ENCODE data around the gene DCTPP1.

DCTPP1 gene

DNA sequence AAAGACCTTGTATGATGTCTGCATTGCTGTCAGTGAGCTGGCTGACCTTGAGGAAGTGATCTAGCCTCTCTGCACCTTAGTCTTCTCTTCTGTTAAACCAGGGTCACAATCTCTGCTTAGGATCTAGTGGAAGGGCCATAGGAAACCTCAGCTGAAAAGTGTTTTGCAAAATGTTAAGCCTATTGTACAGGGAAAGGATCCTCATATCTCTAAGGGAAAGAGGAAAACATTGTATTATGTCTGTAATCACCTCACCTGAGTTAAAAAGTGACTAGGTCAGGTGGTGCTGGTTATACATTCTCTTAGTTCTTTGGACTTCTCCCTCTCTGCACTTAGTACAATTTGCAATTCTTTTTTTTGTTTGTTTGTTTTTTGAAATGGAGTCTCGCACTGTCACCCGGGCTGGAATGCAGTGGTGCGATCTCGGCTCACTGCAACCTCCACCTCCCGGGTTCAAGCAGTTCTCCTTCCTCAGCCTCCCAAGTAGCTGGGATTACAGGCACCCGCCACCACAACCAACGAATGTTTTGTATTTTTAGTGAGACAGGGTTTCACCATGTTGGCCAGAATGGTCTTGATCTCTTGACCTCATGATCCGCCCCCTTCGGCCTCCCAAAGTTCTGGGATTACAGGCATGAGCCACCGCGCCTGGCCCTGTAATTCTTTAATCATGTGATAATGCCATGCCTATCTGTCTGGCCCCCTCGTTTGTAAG, 17.8 kb upstream of the DCTPP1 start:
- DNase-seq (ENCODE audit: low read depth) = no peak

DNA sequence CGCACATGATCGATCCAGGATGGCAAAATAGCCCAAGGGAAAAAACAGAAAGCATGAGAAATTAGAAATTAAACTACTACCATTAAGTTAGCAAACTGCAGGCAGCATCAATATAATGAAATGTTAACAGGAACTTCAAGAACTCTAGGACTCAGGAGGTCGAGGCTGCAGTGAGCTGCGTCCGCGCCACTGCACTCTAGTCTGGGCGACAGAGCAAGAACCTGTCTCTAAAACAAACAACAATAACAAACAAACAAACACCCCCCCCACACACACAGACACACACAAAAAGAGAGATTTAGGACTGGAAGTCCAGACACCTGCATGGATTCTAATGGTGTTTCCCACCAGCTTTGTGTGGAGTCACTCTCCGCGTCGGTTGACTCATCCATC, 16.4 kb upstream of the DCTPP1 start:
- DNase-seq (ENCODE audit: low read depth) = no peak

DNA sequence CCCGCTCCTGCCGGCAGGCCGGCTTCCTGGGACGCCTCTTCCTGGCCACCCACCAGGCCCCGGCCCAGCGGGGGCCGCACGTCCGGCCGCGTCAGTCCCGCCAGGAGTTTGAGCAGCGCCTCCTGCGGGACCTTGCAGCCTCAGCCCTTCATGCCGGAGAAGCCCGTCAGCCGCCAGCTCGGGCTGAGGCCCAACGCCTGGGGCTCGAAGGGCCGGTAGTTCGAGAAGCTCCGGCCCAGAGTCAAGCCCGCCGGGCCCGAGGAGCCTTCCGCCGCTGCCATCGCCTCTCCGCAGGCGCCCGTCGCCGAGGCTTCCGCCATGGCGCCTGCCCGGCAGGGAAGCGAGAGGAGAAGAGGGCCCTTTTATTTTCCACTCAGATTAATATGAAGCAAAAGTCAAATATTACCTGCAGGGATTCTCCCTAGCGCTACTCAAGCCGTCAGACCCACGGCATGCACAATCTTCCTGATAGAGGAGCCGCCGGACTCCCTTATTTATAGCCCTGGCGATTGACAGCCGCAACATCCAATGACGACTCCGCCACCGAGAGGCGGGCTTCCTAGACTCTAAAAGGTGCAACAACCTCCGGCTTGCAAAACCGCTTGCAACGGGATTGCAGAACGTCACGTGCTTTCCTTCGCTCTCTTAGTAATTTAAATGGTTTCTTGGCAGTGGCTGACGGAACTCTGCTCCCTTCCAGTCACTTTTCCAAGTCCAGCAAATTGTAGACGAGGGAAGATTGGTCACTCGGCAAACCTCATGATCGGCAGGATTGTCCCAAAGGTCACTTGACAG, 15.8 kb upstream of the DCTPP1 start, which contains the start of gene SEPHS2:
TSS of gene SEPHS2 (minus strand) at position 467 of the 795 bp plus-strand sequence. CDS start at position 320, 147 bp downstream.
- peak; percentile 90 for DNase-seq (ENCODE audit: low read depth)

DNA sequence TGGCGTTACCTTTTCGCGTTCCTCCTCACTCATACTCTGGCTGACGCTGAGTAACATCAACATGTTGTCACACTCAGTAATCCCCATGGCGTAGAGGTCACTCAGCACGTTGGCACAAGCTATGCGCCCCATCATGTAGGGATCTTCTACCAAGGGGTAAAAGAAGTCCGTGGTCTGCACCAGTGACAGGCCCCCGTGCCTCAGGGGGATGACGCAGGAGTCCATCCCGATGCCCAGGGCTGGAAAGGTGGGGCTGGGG, 15.2 kb upstream of the DCTPP1 start:
- no peak for DNase-seq (ENCODE audit: low read depth)

DNA sequence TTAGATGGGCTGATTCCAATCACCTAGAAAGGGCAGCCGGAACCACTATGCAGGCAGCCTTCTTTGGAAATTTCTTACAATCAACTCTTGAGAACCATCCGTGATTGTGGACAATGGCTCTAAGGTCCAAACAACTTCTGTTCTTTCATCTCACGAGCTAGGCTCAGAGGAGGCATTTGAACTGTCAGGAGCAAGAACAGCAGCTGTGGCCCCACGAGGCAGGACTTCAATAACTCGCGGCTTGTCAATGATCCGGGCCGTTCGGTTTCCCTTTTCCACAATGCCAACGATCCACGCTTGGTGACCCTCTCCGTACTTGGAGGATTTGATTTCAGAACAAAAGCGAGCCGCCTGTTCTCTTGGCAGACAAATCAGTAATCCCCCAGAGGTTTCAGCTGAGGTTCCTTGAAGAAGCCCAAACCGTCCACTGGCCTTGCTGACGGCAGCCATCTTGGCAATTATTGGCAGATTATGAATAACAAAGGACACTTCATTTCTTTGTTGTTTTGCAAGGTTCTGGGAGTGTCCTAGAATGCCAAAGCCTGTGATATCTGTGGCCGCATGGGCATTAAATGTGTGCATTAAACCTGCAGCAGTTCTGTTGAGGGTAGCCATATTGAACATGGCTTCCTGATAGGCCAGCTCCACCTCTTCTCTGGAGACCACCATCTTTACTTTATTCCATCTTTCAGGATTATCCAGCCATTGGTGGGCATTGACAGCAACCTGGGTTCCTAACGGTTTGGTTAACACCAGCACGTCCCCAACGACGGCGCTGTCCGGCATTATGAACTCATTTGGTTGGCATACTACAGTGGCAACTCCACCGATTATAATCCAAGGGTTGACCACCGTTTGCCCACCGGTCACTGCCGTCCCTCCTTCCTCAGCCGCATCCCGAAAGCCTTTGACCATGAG, 14.7 kb upstream of the DCTPP1 start:
- no peak for DNase-seq (ENCODE audit: low read depth)

DNA sequence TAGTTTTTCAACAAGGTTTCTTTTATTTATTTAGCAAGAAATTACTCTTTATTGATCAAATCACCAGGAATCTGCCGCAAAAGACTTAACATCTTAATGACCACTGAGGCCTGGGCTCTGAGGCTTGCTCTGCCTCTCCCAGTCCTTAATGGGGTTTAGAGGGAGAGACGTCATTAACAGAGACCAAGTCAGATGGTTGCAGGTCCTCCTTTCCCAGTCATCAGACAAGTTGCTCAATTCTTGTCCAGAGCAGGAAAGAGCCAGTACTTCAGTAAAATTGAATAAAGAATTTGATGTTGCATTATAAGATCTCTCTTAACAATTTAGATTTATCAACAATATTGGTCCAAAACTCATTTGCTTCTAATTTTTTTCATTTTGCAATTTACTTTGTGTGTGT, 13.8 kb upstream of the DCTPP1 start:
- DNase-seq (ENCODE audit: low read depth) = no peak

DNA sequence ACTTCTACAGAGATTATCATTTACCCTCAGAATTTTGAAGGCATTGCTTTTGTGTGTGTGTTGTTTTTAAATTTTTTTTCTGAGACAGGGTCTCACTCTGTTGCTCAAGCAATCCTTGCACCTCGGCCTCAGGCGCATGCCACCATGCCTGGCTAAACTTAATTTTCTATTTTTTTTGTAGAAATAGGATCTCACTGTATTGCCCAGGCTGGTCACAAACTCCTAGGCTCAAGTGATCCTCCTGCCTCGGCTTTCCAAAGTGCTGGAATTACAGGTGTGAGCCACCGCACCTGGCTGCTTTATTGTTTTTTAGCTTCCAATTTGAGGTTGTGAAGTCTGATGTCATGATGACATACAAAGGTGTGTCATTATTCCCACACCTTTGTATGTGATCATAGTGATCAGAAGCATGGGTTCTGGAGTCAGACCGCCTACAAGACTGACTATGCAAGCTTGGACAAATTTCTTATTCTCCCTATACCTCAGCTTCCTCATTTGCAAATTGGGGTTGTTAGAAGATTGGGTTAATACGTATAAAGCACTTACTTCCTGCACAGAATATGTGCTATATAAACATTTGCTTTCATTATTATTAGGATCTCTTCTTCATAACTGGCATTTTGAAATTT, 10.0 kb upstream of the DCTPP1 start:
- DNase-seq (ENCODE audit: low read depth) = no peak

DNA sequence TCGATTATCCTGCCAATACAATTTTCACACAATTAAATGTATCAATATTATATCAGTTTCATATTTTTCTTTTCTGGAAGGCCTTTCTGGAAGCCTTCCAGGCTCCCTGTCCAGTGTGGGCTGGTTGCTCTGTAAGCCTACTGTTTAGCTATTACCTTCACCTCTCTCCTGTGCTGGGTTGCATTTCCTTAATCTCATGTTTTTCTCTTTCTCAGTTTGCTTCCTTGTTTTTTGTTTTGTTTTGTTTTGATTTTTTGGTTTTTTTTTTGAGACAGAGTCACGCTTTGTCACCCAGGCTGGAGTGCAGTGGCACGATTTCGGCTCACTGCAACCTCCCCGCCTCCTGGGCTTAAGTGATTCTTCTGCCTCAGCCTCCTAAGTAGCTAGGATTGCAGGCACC, 9.0 kb upstream of the DCTPP1 start:
- DNase-seq (ENCODE audit: low read depth) = no peak

DNA sequence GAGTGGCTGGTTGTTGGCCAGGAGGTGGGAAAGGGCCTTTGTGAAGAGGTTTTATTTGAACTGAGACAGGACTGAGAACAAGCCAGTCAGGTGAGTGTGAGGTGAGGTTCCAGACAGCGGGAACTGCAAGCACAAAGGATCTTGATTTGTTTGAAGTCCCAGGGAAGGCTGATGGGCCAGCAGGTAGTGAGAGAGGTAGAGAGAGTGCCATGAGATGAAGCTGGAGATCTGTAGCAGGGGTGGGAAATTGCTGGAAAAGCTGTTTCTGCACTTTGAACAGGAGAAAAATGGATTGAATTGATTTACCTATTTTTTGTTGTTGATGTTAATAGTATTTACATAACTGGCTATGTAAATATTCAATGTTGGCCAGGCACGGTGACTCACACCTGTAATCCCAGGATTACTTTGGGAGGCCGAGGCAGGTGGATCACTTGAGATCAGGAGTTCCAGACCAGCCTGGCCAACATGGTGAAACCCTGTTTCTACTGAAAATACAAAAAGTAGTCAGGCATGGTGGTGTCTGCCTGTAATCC, 7.7 kb upstream of the DCTPP1 start:
- no peak for DNase-seq (ENCODE audit: low read depth)

DNA sequence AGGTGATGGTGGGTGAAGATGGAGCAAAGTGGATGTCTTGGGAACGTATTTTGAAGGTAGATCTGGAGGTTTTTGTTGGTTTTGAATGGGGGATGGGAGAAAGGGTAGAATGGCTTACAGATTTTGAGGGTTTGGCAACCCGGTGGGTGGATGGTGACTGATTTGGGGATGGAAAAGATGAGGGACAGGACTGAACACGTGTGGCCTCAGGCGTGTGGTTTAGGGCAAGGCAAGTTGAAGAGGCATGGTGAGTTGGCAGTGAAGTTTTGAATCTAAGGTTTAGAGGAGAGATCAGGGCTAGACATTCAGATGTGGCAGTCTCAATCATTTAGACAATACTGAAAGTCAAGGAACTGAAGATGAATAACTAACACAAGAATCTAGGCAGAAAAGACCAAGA, 5.0 kb upstream of the DCTPP1 start:
- no peak for DNase-seq (ENCODE audit: low read depth)

DNA sequence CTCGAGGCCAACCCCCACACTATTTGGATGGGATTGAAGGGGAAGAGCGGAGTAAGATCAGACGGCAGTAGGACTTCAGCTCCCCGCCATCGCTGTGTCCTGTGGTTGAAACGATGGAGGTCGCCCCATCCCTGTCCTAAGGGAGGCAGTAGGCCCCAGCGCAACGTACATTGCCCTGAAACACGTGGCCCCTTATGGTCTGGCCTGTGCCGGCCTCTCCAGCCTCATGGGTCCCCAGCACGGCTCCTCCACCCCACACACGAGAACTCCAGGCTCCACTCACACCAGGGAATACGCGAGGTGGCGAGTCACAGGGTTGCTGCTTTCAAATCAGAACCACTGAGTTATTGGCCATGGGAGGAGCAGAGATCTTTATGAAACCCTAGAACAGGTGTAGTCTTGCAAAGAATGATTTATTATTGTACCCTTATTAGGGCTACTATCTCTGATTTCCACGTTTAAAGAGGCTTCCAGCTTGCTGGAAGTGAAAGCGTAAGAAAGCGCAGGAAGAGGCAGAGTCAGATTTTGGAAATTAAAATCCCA, 669 bp upstream of the DCTPP1 start:
- DNase-seq (ENCODE audit: low read depth) = no peak

DNA sequence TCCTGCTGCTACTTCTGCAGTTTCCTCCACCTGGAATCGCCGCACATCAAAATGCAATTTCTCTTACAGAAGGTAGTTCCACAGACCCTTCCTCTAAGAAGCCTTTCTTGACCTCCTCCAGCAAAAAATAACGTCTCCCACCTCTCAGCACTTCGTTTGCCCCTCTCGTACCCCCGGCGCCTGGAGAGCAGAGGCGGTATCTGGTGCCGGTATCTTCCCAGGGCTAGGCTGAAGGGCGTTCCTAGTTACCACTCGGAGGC, 482 bp downstream of the DCTPP1 start:
- no peak for DNase-seq (ENCODE audit: low read depth)

DNA sequence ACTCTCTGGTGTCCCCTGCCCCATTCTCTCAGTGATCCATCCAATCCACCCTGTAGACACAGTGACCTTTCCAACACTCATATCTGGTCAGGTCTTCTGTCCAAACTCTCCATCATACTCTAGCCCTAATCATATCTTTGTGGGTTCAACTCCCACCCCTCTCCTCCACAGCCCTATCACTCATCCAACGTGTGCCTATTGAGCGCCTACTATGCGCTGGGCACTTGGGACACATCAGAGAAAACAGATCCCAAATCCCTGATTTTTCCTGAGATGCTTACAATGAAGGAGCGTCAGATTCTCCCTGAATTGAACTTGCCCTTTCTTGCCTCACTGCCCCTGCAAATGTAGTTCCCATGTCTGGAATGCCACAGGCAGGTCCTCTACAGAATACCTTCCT, 1.8 kb downstream of the DCTPP1 start:
- no peak for DNase-seq (ENCODE audit: low read depth)

DNA sequence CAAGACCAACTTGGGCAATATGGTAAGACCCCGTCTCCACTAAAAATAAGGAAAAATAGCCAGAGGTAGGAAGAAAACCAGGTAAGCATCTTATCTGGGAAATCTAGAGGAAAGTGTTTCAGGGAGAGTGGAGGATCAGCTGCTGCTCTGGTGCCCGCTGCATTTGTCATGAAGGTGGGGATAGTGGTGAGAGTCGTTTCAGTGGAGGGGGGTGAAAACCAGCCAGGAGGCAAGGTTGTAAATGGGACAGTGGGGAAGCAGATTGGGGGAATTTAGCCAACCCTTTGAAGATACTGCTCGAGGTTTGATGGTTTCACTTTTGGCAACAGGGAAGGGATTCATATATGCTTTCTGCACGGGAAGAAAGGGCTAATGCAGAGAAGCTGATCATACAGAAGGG, 8.8 kb downstream of the DCTPP1 start:
- no peak for DNase-seq (ENCODE audit: low read depth)

DNA sequence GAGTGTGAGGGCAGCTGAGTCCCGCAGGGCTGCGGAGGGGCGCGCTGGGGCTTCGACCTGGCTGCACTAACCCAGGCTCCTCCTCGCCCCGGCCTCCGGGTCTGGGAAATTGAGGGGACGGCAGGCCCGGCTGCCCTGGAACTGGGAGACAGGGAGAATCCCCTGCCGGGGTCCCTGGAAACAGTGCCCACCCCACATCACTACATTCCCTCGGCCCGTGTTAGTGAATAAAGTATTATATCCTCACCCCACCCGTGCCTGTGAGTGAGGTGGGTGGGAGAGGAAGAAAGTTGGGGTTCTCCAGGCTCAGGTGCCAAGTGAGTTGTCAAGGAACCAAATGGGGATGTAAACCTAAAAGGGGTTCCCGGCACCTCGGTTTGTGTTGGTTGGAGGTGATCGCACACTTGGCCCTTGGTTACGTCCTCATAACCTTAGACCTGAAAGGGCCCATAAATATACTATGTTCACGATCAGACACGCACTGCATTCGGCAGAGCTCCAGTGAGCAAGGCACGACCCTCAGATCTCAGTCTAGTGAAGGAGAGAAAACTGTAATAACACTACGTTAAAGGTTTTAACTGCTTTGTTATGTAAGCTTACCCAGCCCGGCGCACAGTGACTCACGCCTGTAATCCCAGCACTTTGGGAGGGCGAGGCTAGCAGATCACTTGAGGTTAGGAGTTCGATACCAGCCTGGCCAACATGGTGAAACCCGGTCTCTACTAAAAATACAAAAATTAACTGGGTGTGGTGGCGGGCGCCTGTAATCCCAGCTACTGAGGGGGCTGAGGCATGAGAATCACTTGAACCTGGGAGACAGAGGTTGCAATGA, 11.3 kb downstream of the DCTPP1 start:
- no peak for DNase-seq (ENCODE audit: low read depth)

DNA sequence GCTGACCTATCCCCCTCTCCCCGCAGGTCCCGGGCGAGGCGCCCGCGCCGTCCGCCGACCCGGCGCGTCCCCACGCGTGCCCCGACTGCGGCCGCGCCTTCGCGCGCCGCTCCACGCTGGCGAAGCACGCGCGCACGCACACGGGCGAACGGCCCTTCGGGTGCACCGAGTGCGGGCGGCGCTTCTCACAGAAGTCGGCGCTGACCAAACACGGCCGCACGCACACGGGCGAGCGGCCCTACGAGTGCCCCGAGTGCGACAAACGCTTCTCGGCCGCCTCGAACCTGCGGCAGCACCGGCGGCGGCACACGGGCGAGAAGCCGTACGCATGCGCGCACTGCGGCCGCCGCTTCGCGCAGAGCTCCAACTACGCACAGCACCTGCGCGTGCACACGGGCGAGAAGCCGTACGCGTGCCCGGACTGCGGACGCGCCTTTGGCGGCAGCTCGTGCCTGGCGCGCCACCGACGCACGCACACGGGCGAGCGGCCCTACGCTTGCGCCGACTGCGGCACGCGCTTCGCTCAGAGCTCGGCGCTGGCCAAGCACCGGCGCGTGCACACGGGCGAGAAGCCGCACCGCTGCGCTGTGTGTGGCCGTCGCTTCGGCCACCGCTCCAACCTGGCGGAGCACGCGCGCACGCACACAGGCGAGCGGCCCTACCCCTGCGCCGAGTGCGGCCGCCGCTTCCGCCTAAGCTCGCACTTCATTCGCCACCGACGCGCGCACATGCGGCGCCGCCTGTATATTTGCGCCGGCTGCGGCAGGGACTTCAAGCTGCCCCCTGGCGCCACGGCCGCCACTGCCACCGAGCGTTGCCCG, 12.1 kb downstream of the DCTPP1 start:
- DNase-seq (ENCODE audit: low read depth) = peak; percentile 78

DNA sequence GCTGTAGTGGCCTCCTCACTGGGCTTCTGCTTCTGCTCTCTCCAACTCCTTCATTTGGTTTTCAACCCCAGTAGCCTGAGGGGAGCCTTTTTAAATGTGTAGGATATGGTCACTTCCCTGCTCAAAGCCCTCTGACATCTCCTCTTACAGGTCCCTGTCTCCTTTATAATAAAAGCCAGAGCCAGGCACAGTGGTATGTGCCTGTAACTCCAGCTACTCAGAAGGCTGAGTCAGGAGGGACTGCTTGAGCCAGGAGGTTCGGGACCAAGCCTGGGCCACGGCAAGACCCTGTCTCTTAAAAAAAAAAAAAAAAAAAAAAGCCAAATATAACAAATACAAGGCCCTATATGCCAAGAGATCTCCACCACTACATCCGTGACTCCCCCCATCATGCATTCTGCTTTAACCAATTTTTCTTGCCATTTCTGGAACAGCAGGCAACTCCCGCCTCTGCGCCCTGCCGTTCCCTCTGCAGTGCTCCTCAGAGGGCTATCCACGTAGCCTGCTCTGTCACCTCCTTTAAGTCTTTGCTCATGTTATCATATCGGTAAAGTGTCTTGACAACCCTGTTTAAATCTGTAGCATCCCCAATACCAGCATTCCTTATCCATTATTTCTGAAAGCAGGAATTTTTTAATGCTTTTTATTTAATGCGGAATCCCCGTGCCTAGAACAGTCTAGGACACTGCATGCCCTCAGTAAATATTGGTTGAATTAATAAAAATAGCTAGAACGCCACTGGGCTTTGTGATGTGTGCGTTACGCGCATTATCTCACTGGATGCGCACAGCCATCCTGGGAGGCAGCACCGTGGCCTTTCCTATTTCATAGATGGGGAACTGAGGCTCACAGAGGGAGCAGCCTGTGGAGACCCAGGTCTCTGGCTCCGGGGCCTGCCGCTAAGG, 13.0 kb downstream of the DCTPP1 start:
- DNase-seq (ENCODE audit: low read depth) = no peak

DNA sequence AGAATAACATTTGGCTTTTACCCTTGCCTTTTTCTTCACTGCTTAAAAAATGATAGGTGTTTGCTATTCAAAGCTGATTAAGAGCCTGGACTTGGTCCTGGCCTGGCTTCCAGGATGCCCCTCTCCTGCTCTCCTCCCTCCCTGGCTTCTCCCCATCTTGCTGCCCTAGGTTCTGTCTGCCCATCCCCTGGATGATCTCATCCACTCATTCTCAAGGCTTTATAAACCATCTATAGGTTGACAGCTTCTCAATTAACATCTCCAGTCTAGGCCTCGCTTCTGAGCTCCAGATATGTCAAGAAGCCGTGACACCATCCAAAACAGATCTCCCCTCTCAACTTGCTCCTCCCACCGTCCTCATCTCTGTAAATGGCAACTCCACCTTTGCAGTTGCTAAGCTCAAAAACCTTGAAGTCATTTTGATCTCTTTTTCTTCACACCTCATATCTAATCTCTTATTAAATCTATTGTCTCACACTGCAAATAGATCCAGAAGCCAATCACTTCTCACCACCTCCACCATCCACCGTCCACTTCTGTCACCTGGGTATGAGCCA, 13.7 kb downstream of the DCTPP1 start:
- no peak for DNase-seq (ENCODE audit: low read depth)

DNA sequence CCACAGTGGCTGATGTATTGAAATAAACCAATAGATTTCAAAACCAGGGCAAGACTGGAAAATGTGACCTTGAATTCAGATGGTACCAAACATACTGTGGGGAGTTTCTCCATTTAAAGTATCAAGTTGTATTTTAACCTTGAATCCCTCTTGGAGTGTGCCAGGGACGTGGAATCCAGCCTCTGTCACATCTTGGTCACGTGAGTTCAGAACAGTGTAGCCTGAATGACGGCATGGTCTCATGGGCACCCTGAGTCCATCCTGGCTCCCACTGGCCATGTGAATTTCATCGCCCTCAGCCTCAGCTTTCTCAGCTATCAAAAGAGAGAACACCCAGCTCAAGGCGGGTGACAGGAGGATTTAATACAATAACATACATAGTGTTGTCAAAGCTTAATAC, 15.7 kb downstream of the DCTPP1 start:
- no peak for DNase-seq (ENCODE audit: low read depth)

Measured in T-helper 22 cell (primary cell).